ENCODE data around the gene MAMDC2. TPM values are rescaled to one million over a fixed set of nuclear protein-coding genes. Genes with fewer than 3 reads are reported as not detected.
"Not testable (repeated sequence)": the region's sequence is repeated elsewhere in the genome, so short reads cannot be mapped to it uniquely, and the experiment has no call there.

The MAMDC2 gene
- total and polyA plus RNA-seq, 2 donors (not counting 1 experiment from before 2014, with no cell fraction given), result not detected

DNA sequence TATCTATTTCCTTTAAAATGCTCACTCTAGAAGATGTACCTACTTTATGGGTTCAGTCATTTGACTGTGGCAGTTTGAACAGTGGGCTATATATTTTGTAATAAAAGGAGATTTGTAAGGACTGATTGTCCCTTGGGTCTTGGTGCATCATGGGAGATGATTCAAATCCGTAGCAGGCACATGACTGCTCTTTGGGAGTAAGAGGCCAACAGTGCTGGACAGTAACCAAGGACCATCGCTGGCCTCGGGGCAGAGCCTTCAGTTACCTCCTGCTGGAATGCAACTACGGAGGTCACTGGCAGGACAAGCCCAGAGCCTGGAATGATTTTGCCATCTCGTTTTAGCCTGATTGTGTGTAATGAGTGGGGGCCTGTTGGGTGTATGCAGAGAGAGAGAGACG, 7.0 kb upstream of the MAMDC2 start:
- ChIA-PET CTCF (no interaction called here), POLR2A (no interaction called here)
- H3K27ac ChIP-seq (ENCODE audit: low read length in 2 of 2), result no peak overlapping the region
- 88% methylated on average over 6 of the region's 6 CpGs for WGBS (ENCODE audit: insufficient coverage)
- no peak overlapping the region for H3K4me2 ChIP-seq (replicated peaks; ENCODE audit: low read depth, low read length, poor library complexity, severe bottlenecking)
- H3K27ac Mint-ChIP-seq, result no peak overlapping the region
- H3K27me3 ChIP-seq (replicated peaks in 1 of 4; ENCODE audit: control extremely low read depth in 1 of 4, control insufficient read depth in 3 of 4, insufficient read depth in 4 of 4, low read length in 3 of 4), result no peaks in the 10 kb centered on the region
- no peak overlapping the region for H3K4me3 Mint-ChIP-seq
- H3K9me3 ChIP-seq (ENCODE audit: control extremely low read depth in 1 of 3, control insufficient read depth in 2 of 3, insufficient read depth in 1 of 3, low read length in 2 of 3), result no peaks in the 10 kb centered on the region
- TF ChIP-seq, protein P1, sequence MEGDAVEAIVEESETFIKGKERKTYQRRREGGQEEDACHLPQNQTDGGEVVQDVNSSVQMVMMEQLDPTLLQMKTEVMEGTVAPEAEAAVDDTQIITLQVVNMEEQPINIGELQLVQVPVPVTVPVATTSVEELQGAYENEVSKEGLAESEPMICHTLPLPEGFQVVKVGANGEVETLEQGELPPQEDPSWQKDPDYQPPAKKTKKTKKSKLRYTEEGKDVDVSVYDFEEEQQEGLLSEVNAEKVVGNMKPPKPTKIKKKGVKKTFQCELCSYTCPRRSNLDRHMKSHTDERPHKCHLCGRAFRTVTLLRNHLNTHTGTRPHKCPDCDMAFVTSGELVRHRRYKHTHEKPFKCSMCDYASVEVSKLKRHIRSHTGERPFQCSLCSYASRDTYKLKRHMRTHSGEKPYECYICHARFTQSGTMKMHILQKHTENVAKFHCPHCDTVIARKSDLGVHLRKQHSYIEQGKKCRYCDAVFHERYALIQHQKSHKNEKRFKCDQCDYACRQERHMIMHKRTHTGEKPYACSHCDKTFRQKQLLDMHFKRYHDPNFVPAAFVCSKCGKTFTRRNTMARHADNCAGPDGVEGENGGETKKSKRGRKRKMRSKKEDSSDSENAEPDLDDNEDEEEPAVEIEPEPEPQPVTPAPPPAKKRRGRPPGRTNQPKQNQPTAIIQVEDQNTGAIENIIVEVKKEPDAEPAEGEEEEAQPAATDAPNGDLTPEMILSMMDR (IDR thresholded peaks at IDR 0.05), result no peak
- TF ChIP-seq EZH2 (IDR thresholded peaks at IDR 0.05; ENCODE audit: borderline replicate concordance, insufficient read depth, low read depth, low read length, poor library complexity, severe bottlenecking), result no peak
- ATAC-seq (ENCODE audit: low read depth), result no peak
- H3K9me3 Mint-ChIP-seq (ENCODE audit: insufficient read depth), result peaks cover 2% of the 10 kb centered on the region
- no peak overlapping the region for H2AFZ ChIP-seq (ENCODE audit: insufficient read depth, low read depth, low read length, poor library complexity, severe bottlenecking)
- no peaks in the 10 kb centered on the region for H3K79me2 ChIP-seq (ENCODE audit: control insufficient read depth, insufficient read depth, low read length)
- H3K4me1 Mint-ChIP-seq, result no peaks in the 10 kb centered on the region
- H3K27me3 Mint-ChIP-seq, result peaks cover 10% of the 10 kb centered on the region
- no peaks in the 10 kb centered on the region for H4K20me1 ChIP-seq (ENCODE audit: control insufficient read depth, insufficient read depth, low read length, poor library complexity, severe bottlenecking)
- H3K9ac ChIP-seq (ENCODE audit: low read length), result no peak overlapping the region
- intact Hi-C loops (cut with micrococcal nuclease), result no loop called here
- H3K4me3 ChIP-seq (ENCODE audit: control extremely low read depth in 1 of 5, extremely low read depth in 1 of 5, insufficient read depth in 1 of 5, low read depth in 2 of 5, low read length in 4 of 5), result no peak overlapping the region
- no peak for DNase-seq
- no peaks in the 10 kb centered on the region for H3K36me3 ChIP-seq (replicated peaks in 1 of 2; ENCODE audit: control extremely low read depth in 1 of 2, control insufficient read depth in 1 of 2, extremely low read depth in 1 of 2, insufficient read depth in 2 of 2, low read length in 1 of 2)
- H3K4me1 ChIP-seq (ENCODE audit: control insufficient read depth in 2 of 2, insufficient read depth in 2 of 2, low read length in 2 of 2), result no peaks in the 10 kb centered on the region

DNA sequence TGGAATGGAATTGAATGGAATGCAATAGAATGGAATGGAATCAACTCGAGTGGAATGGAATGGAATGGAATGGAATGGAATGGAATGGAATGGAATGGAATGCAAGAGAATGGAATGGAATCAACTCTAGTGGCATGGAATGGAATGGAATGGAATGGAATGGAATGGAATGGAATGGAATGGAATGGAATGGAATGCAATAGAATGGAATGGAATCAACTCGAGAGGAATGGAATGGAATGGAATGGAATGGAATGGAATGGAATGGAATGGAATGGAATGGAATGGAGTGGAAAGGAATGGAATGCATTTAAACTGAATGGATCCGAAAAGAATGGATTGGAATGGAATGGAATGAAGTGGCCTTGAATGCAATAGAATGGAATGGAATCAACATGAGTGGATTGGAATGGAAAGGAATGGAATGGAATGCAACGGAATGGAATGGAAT, 5.5 kb upstream of the MAMDC2 start:
- H3K27ac Mint-ChIP-seq; H3K79me2 ChIP-seq (ENCODE audit: control insufficient read depth, insufficient read depth, low read length); H3K4me3 ChIP-seq (ENCODE audit: control extremely low read depth in 1 of 5, extremely low read depth in 1 of 5, insufficient read depth in 1 of 5, low read depth in 2 of 5, low read length in 4 of 5); CTCF ChIA-PET; POLR2A ChIA-PET; H3K27ac ChIP-seq (ENCODE audit: low read length in 2 of 2); H3K4me2 ChIP-seq (replicated peaks; ENCODE audit: low read depth, low read length, poor library complexity, severe bottlenecking); ATAC-seq (ENCODE audit: low read depth); H3K36me3 ChIP-seq (replicated peaks in 1 of 2; ENCODE audit: control extremely low read depth in 1 of 2, control insufficient read depth in 1 of 2, extremely low read depth in 1 of 2, insufficient read depth in 2 of 2, low read length in 1 of 2); H3K4me3 Mint-ChIP-seq; H3K4me1 Mint-ChIP-seq; DNase-seq; H3K9me3 ChIP-seq (ENCODE audit: control extremely low read depth in 1 of 3, control insufficient read depth in 2 of 3, insufficient read depth in 1 of 3, low read length in 2 of 3); H4K20me1 ChIP-seq (ENCODE audit: control insufficient read depth, insufficient read depth, low read length, poor library complexity, severe bottlenecking); H3K9ac ChIP-seq (ENCODE audit: low read length); intact Hi-C loops (cut with micrococcal nuclease); H3K4me1 ChIP-seq (ENCODE audit: control insufficient read depth in 2 of 2, insufficient read depth in 2 of 2, low read length in 2 of 2); H2AFZ ChIP-seq (ENCODE audit: insufficient read depth, low read depth, low read length, poor library complexity, severe bottlenecking); H3K9me3 Mint-ChIP-seq (ENCODE audit: insufficient read depth); H3K27me3 ChIP-seq (replicated peaks in 1 of 4; ENCODE audit: control extremely low read depth in 1 of 4, control insufficient read depth in 3 of 4, insufficient read depth in 4 of 4, low read length in 3 of 4): not testable (repeated sequence)
- 85% methylated on average over 4 of the region's 4 CpGs for WGBS (ENCODE audit: insufficient coverage)
- H3K27me3 Mint-ChIP-seq, result peaks cover 22% of the 10 kb centered on the region

All from B cell (primary cell).